ENCODE results near the gene TRIO.

TRIO gene

GRCh38 chr5:14301186-14301585 is 158.0 kb downstream of the TRIO start:
- Histone ChIP-seq H3K4me3 (ENCODE audit: insufficient read depth, low read length, poor library complexity, severe bottlenecking) (no peak overlapping the region), H3F3A (ENCODE audit: insufficient read depth) (no peaks in the 10 kb centered on the region), H2AFZ (ENCODE audit: low read depth, low read length, severe bottlenecking) (no peak overlapping the region), H3K4me2 (ENCODE audit: low read depth, low read length, poor library complexity, severe bottlenecking) (no peak overlapping the region), H3K9ac (ENCODE audit: low read length) (no peak overlapping the region), H3K27me3 (ENCODE audit: low read length) (no peaks in the 10 kb centered on the region), H3K9me3 (ENCODE audit: insufficient read depth, low read length) (no peaks in the 10 kb centered on the region), H3K9me2 (replicated peaks; ENCODE audit: insufficient read depth, low read length) (no peaks in the 10 kb centered on the region), H3K27ac (ENCODE audit: low read depth, low read length) (no peak overlapping the region), H3K79me2 (ENCODE audit: insufficient read depth, low read length) (no peaks in the 10 kb centered on the region), H4K20me1 (ENCODE audit: low read depth, low read length) (no peaks in the 10 kb centered on the region), H3K36me3 (ENCODE audit: low read length) (no peaks in the 10 kb centered on the region)
- TF ChIP-seq EZH2phosphoT487 (conservative IDR thresholded peaks at IDR 0.05; ENCODE audit: low read length): no peak
- TF ChIP-seq, protein P1, sequence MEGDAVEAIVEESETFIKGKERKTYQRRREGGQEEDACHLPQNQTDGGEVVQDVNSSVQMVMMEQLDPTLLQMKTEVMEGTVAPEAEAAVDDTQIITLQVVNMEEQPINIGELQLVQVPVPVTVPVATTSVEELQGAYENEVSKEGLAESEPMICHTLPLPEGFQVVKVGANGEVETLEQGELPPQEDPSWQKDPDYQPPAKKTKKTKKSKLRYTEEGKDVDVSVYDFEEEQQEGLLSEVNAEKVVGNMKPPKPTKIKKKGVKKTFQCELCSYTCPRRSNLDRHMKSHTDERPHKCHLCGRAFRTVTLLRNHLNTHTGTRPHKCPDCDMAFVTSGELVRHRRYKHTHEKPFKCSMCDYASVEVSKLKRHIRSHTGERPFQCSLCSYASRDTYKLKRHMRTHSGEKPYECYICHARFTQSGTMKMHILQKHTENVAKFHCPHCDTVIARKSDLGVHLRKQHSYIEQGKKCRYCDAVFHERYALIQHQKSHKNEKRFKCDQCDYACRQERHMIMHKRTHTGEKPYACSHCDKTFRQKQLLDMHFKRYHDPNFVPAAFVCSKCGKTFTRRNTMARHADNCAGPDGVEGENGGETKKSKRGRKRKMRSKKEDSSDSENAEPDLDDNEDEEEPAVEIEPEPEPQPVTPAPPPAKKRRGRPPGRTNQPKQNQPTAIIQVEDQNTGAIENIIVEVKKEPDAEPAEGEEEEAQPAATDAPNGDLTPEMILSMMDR (IDR thresholded peaks at IDR 0.05; ENCODE audit: insufficient read depth, low read length, poor library complexity, severe bottlenecking): no peak

- Histone ChIP-seq H3K36me3 (ENCODE audit: low read length) (no peaks in the 10 kb centered on the region), H4K20me1 (ENCODE audit: low read depth, low read length) (no peaks in the 10 kb centered on the region)
Observed at GRCh38 chr5:14302330-14302729, 159.2 kb downstream of the TRIO start.

DNA sequence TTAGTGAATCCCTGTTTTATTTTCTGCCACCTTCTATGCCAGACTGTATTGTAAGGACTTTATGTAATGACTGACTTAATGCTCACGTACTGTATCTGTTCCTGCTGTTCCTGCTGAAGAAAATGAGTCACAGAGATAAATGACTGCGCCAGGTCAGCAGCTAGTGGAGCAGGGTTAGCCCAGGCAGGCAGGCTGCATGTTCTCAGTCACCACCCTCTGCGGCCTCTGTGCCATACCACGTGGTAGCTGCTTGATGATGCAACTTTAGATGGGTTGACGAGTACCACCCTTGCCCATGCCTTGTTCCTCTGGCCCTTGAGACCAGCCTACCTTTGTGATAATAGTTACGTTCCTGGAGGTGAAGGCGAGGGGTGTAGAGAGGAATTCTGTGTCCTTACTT is 161.9 kb downstream of the TRIO start:
- Histone ChIP-seq H3K9me2 (replicated peaks; ENCODE audit: insufficient read depth, low read length) (no peaks in the 10 kb centered on the region), H3K4me3 (ENCODE audit: insufficient read depth, low read length, poor library complexity, severe bottlenecking) (no peak overlapping the region), H4K20me1 (ENCODE audit: low read depth, low read length) (no peaks in the 10 kb centered on the region), H3K4me2 (ENCODE audit: low read depth, low read length, poor library complexity, severe bottlenecking) (no peak overlapping the region), H3K79me2 (ENCODE audit: insufficient read depth, low read length) (no peaks in the 10 kb centered on the region), H3K9ac (ENCODE audit: low read length) (no peak overlapping the region), H2AFZ (ENCODE audit: low read depth, low read length, severe bottlenecking) (no peak overlapping the region), H3K36me3 (ENCODE audit: low read length) (no peaks in the 10 kb centered on the region), H3F3A (ENCODE audit: insufficient read depth) (no peaks in the 10 kb centered on the region), H3K27ac (ENCODE audit: low read depth, low read length) (no peak overlapping the region), H3K27me3 (ENCODE audit: low read length) (no peaks in the 10 kb centered on the region), H3K9me3 (ENCODE audit: insufficient read depth, low read length) (no peaks in the 10 kb centered on the region)
- TF ChIP-seq, protein P1 (IDR thresholded peaks at IDR 0.05; ENCODE audit: insufficient read depth, low read length, poor library complexity, severe bottlenecking): no peak
- no peak for TF ChIP-seq EZH2phosphoT487 (conservative IDR thresholded peaks at IDR 0.05; ENCODE audit: low read length)

More at GRCh38 chr5:14302330-14302729, 159.2 kb downstream of the TRIO start:
- no peak overlapping the region for H3K4me3 ChIP-seq (ENCODE audit: insufficient read depth, low read length, poor library complexity, severe bottlenecking)
- H2AFZ ChIP-seq (ENCODE audit: low read depth, low read length, severe bottlenecking): no peak overlapping the region
- H3K79me2 ChIP-seq (ENCODE audit: insufficient read depth, low read length): no peaks in the 10 kb centered on the region
- no peak overlapping the region for H3K4me2 ChIP-seq (ENCODE audit: low read depth, low read length, poor library complexity, severe bottlenecking)
- no peaks in the 10 kb centered on the region for H3K27me3 ChIP-seq (ENCODE audit: low read length)
- no peaks in the 10 kb centered on the region for H3F3A ChIP-seq (ENCODE audit: insufficient read depth)
- H3K27ac ChIP-seq (ENCODE audit: low read depth, low read length): no peak overlapping the region
- H3K9me2 ChIP-seq (replicated peaks; ENCODE audit: insufficient read depth, low read length): no peaks in the 10 kb centered on the region
- H3K9me3 ChIP-seq (ENCODE audit: insufficient read depth, low read length): no peaks in the 10 kb centered on the region
- H3K9ac ChIP-seq (ENCODE audit: low read length): no peak overlapping the region
- TF ChIP-seq, protein P1 (IDR thresholded peaks at IDR 0.05; ENCODE audit: insufficient read depth, low read length, poor library complexity, severe bottlenecking): no peak
- no peak for TF ChIP-seq EZH2phosphoT487 (conservative IDR thresholded peaks at IDR 0.05; ENCODE audit: low read length)
